GM18873 (cell line): ENCODE results near the gene RINL.
"Not testable (repeated sequence)": the region's sequence is repeated elsewhere in the genome, so short reads cannot be mapped to it uniquely, and the experiment has no call there.

Experiments used
- ATAC-seq: cut with Tn5 transposase; IDR thresholded peaks from one replicate; pipeline ENCODE4 v1.9.1; 2021; ENCODE audit warnings: mild to moderate bottlenecking, moderate library complexity, moderate number of reproducible peaks; ENCODE audit not compliant: unreplicated experiment, low FRiP score

RINL gene

GRCh38 chr19:38879400-38879751, 1.3 kb upstream of the RINL start:
- no peak for ATAC-seq

- ATAC-seq: no peak
These were observed 712 bp upstream of the RINL start for GRCh38 chr19:38878575-38879399.

- no peak for ATAC-seq
These were observed 2.2 kb downstream of the RINL start for GRCh38 chr19:38875656-38876395.

GRCh38 chr19:38873400-38873799, 4.7 kb downstream of the RINL start:
- not testable (repeated sequence) for ATAC-seq

GRCh38 chr19:38870612-38871011, 7.5 kb downstream of the RINL start:
- ATAC-seq: no peak

- no peak for ATAC-seq
These were observed 8.1 kb downstream of the RINL start for GRCh38 chr19:38869836-38870607.

GRCh38 chr19:38869160-38869835, 8.8 kb downstream of the RINL start:
- ATAC-seq: no peak

GRCh38 chr19:38868551-38868950, 9.5 kb downstream of the RINL start:
- ATAC-seq: no peak

GRCh38 chr19:38867171-38867780, 10.8 kb downstream of the RINL start:
- no peak for ATAC-seq

GRCh38 chr19:38862321-38863059, 15.6 kb downstream of the RINL start:
- ATAC-seq: no peak

GRCh38 chr19:38861368-38861767, 16.7 kb downstream of the RINL start:
- ATAC-seq: no peak

- not testable (repeated sequence) for ATAC-seq
These were observed 18.4 kb downstream of the RINL start for GRCh38 chr19:38859631-38860204.

GRCh38 chr19:38856813-38857212, 21.3 kb downstream of the RINL start:
- ATAC-seq: no peak

- ATAC-seq: not testable (repeated sequence)
These were observed 22.3 kb downstream of the RINL start for GRCh38 chr19:38855751-38856150.

- not testable (repeated sequence) for ATAC-seq
These were observed 23.1 kb downstream of the RINL start for GRCh38 chr19:38854961-38855360.

GRCh38 chr19:38853214-38853613, 24.9 kb downstream of the RINL start:
- no peak for ATAC-seq

GRCh38 chr19:38852231-38853044, 25.6 kb downstream of the RINL start:
- no peak for ATAC-seq

GRCh38 chr19:38851622-38852230, 26.3 kb downstream of the RINL start:
- ATAC-seq: no peak
